Inflammatory macrophage treated with lipopolysaccharide for 1 hour (primary cell): ENCODE results near the gene RASSF9.
A peak's percentile ranks its signal among the peaks of the same experiment; 100 is the strongest.

Experiments used
- DNase-seq, 2 donors: peaks; one replicate each; pipeline ENCODE4 v3.0.0-alpha.2; 2020 to 2022

RASSF9 gene

GRCh38 chr12:85836197-85837090, at the start of gene RASSF9:
RASSF9 (minus strand) TSS chr12:85836409; CDS start chr12:85836201, 208 bp downstream.
- DNase-seq, result no peak

GRCh38 chr12:85883763-85884162, 47.6 kb upstream of the RASSF9 start:
- DNase-seq, result no peak

- no peak for DNase-seq
Observed at GRCh38 chr12:85877459-85877858, 41.2 kb upstream of the RASSF9 start.

- DNase-seq, result no peak
Observed at GRCh38 chr12:85874031-85874461, 37.8 kb upstream of the RASSF9 start, which contains the start of gene NTS. NTS (plus strand) TSS chr12:85874295; CDS start chr12:85874404, 109 bp downstream.

GRCh38 chr12:85872497-85873091, 36.4 kb upstream of the RASSF9 start:
- DNase-seq, result peak; percentile 31 to 80

- peak; percentile 29 to 79 for DNase-seq
Observed at GRCh38 chr12:85866986-85867776, 31.0 kb upstream of the RASSF9 start.

GRCh38 chr12:85865890-85866289, 29.7 kb upstream of the RASSF9 start:
- DNase-seq, result peak in 1 of 2 donors; percentile 25

- DNase-seq, result no peak
Observed at GRCh38 chr12:85856966-85857365, 20.8 kb upstream of the RASSF9 start.

GRCh38 chr12:85855305-85855704, 19.1 kb upstream of the RASSF9 start:
- DNase-seq, result no peak

GRCh38 chr12:85849344-85849743, 13.1 kb upstream of the RASSF9 start:
- DNase-seq, result no peak

GRCh38 chr12:85843606-85844310, 7.5 kb upstream of the RASSF9 start:
- no peak for DNase-seq

GRCh38 chr12:85835426-85836196, 598 bp downstream of the RASSF9 start:
- no peak for DNase-seq

GRCh38 chr12:85834378-85834777, 1.8 kb downstream of the RASSF9 start:
- DNase-seq, result no peak

GRCh38 chr12:85833579-85833978, 2.6 kb downstream of the RASSF9 start:
- DNase-seq, result no peak

- DNase-seq, result no peak
Observed at GRCh38 chr12:85831327-85831990, 4.8 kb downstream of the RASSF9 start.

GRCh38 chr12:85829391-85829790, 6.8 kb downstream of the RASSF9 start:
- DNase-seq, result no peak

- no peak for DNase-seq
Observed at GRCh38 chr12:85828576-85828975, 7.6 kb downstream of the RASSF9 start.

GRCh38 chr12:85825746-85826145, 10.5 kb downstream of the RASSF9 start:
- no peak for DNase-seq

- DNase-seq, result no peak
Observed at GRCh38 chr12:85823436-85824180, 12.6 kb downstream of the RASSF9 start.

- no peak for DNase-seq
Observed at GRCh38 chr12:85821759-85822158, 14.4 kb downstream of the RASSF9 start.
